ENCODE data around the gene RNF175.

The RNF175 gene

GRCh38 chr4:153704522-153704921 lies 55.3 kb downstream of the RNF175 start:
- Histone ChIP-seq H3K9me2 (replicated peaks; ENCODE audit: insufficient read depth, low read length) (no peaks in the 10 kb centered on the region), H3K4me2 (ENCODE audit: low read depth, low read length, poor library complexity, severe bottlenecking) (no peak overlapping the region), H2AFZ (ENCODE audit: low read depth, low read length, severe bottlenecking) (no peak overlapping the region), H3K79me2 (ENCODE audit: insufficient read depth, low read length) (no peaks in the 10 kb centered on the region), H4K20me1 (ENCODE audit: low read depth, low read length) (no peaks in the 10 kb centered on the region), H3K4me3 (ENCODE audit: insufficient read depth, low read length, poor library complexity, severe bottlenecking) (no peak overlapping the region), H3K27ac (ENCODE audit: low read depth, low read length) (no peak overlapping the region), H3K27me3 (ENCODE audit: low read length) (0 out of 2 replicates have a peak, but pooled peaks cover 4% of the 10 kb centered on the region), H3K36me3 (ENCODE audit: low read length) (no peaks in the 10 kb centered on the region), H3K9me3 (ENCODE audit: insufficient read depth, low read length) (no peaks in the 10 kb centered on the region), H3K9ac (ENCODE audit: low read length) (no peak overlapping the region), H3F3A (ENCODE audit: insufficient read depth) (no peaks in the 10 kb centered on the region)
- no peak for TF ChIP-seq EZH2phosphoT487 (conservative IDR thresholded peaks at IDR 0.05; ENCODE audit: low read length)

- no peaks in the 10 kb centered on the region for H3K79me2 ChIP-seq (ENCODE audit: insufficient read depth, low read length)
- H3K9me2 ChIP-seq (replicated peaks; ENCODE audit: insufficient read depth, low read length) = no peaks in the 10 kb centered on the region
- no peaks in the 10 kb centered on the region for H3K36me3 ChIP-seq (ENCODE audit: low read length)
- no peak overlapping the region for H3K4me3 ChIP-seq (ENCODE audit: insufficient read depth, low read length, poor library complexity, severe bottlenecking)
- H3K27me3 ChIP-seq (ENCODE audit: low read length) = no peaks in the 10 kb centered on the region
- no peak overlapping the region for H3K9ac ChIP-seq (ENCODE audit: low read length)
- no peaks in the 10 kb centered on the region for H4K20me1 ChIP-seq (ENCODE audit: low read depth, low read length)
- H3K9me3 ChIP-seq (ENCODE audit: insufficient read depth, low read length) = peaks cover 19% of the 10 kb centered on the region; the same call in 1 of the 2 replicates
- no peak overlapping the region for H3K27ac ChIP-seq (ENCODE audit: low read depth, low read length)
- H3K4me2 ChIP-seq (ENCODE audit: low read depth, low read length, poor library complexity, severe bottlenecking) = no peak overlapping the region
- TF ChIP-seq CTCF (IDR thresholded peaks at IDR 0.05; ENCODE audit: insufficient read depth, low read length, poor library complexity, severe bottlenecking) (no peak), EZH2phosphoT487 (conservative IDR thresholded peaks at IDR 0.05; ENCODE audit: low read length) (no peak)
- H2AFZ ChIP-seq (ENCODE audit: low read depth, low read length, severe bottlenecking) = no peak overlapping the region
- H3F3A ChIP-seq (ENCODE audit: insufficient read depth) = no peaks in the 10 kb centered on the region
Observed at GRCh38 chr4:153684971-153685371, 74.9 kb downstream of the RNF175 start.

- Histone ChIP-seq H3K27ac (ENCODE audit: low read depth, low read length) (no peak within 1 kb of the TSS), H3K79me2 (ENCODE audit: insufficient read depth, low read length) (no peaks in the 10 kb centered on the region), H3K4me3 (ENCODE audit: insufficient read depth, low read length, poor library complexity, severe bottlenecking) (no peak within 1 kb of the TSS), H4K20me1 (ENCODE audit: low read depth, low read length) (no peaks in the 10 kb centered on the region), H3F3A (ENCODE audit: insufficient read depth) (no peaks in the 10 kb centered on the region), H2AFZ (ENCODE audit: low read depth, low read length, severe bottlenecking) (no peak within 1 kb of the TSS), H3K9ac (ENCODE audit: low read length) (no peak within 1 kb of the TSS), H3K4me2 (ENCODE audit: low read depth, low read length, poor library complexity, severe bottlenecking) (no peak within 1 kb of the TSS), H3K9me3 (ENCODE audit: insufficient read depth, low read length) (peaks cover 19% of the 10 kb centered on the region; the same call in 1 of the 2 replicates), H3K36me3 (ENCODE audit: low read length) (no peaks in the 10 kb centered on the region), H3K9me2 (replicated peaks; ENCODE audit: insufficient read depth, low read length) (no peaks in the 10 kb centered on the region), H3K27me3 (ENCODE audit: low read length) (no peaks in the 10 kb centered on the region)
- TF ChIP-seq CTCF (IDR thresholded peaks at IDR 0.05; ENCODE audit: insufficient read depth, low read length, poor library complexity, severe bottlenecking) (no peak), EZH2phosphoT487 (conservative IDR thresholded peaks at IDR 0.05; ENCODE audit: low read length) (no peak)
Observed at GRCh38 chr4:153684182-153684970, 75.4 kb downstream of the RNF175 start, which contains the start of gene TLR2. TLR2 (plus strand) TSS chr4:153684280; CDS start chr4:153702908, 18,628 bp downstream.

DNA sequence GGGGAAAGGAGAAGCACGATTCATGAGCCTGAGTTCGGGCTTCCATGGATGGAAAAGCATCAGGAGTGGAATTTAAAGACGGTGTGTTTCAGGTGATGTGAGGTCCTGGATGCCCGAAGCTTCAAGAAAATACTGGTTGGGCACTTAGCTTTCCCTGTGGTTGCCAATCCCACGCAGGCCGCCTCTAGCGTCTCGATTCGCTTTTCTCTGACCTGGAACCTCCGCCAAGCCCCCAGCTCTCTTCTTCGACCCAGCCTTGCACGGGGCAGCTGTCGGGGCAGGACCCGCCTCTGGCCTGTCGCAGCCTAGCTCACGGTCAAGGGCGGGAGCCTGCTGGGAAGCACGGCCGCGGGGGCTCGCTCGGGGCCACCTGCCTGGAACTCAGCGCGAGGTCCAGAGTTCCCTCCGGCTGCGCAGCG lies 76.1 kb downstream of the RNF175 start:
- TF ChIP-seq CTCF (IDR thresholded peaks at IDR 0.05; ENCODE audit: insufficient read depth, low read length, poor library complexity, severe bottlenecking) = no peak
- Histone ChIP-seq H4K20me1 (ENCODE audit: low read depth, low read length) (no peaks in the 10 kb centered on the region), H3F3A (ENCODE audit: insufficient read depth) (no peaks in the 10 kb centered on the region), H3K27me3 (ENCODE audit: low read length) (no peaks in the 10 kb centered on the region), H2AFZ (ENCODE audit: low read depth, low read length, severe bottlenecking) (no peak overlapping the region), H3K27ac (ENCODE audit: low read depth, low read length) (no peak overlapping the region), H3K4me2 (ENCODE audit: low read depth, low read length, poor library complexity, severe bottlenecking) (no peak overlapping the region), H3K9me2 (replicated peaks; ENCODE audit: insufficient read depth, low read length) (no peaks in the 10 kb centered on the region), H3K4me3 (ENCODE audit: insufficient read depth, low read length, poor library complexity, severe bottlenecking) (no peak overlapping the region), H3K9me3 (ENCODE audit: insufficient read depth, low read length) (peaks cover 17% of the 10 kb centered on the region; the same call in 1 of the 2 replicates), H3K79me2 (ENCODE audit: insufficient read depth, low read length) (no peaks in the 10 kb centered on the region), H3K36me3 (ENCODE audit: low read length) (no peaks in the 10 kb centered on the region), H3K9ac (ENCODE audit: low read length) (no peak overlapping the region)

Data from SU-DHL-6 (cell line).